ENCODE results near the gene KPNA6.
A peak's percentile ranks its signal among the peaks of the same experiment; 100 is the strongest.

Gene KPNA6

DNA sequence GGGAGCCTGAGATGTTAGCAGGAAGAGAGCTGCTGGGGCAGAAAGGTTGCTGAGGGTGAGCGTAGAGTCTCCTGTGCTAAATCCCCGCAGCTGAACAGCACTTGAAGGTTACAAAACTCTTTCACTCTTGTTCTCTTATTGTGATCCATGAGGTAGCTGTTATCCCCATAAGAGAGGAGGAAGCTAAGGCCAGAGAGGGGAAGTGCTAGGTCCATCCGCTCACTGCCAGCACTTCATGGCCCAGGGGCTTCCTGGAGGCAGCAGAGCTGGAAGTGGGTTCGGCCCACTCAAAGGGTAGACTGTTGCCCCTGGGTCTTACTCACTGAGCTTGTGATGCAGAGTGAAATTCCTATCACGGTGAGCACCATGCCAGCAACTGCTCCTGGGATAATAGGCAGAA is 108.7 kb downstream of the KPNA6 start:
- no peak for DNase-seq (ENCODE audit: low read depth in 2 of 2)

DNA sequence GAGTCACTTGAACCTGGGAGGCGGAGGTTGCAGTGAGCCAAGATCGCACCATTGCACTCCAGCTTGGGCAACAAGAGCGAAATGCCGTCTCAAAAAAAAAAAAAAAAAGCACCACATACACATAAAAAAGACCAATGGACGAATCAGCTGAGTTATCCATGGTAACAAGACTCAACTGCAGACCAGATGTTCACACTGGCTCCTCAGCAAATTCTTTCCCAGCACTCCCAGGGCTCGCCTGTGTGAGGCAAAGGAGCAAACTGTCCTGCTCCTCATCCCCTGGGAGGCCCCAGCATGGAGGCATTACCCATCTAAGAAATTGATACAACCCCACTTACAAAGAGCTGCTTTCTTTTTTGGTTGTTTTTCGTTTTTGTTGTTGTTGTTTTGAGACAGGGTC is 111.2 kb downstream of the KPNA6 start:
- no peak for DNase-seq (ENCODE audit: low read depth in 2 of 2)

DNA sequence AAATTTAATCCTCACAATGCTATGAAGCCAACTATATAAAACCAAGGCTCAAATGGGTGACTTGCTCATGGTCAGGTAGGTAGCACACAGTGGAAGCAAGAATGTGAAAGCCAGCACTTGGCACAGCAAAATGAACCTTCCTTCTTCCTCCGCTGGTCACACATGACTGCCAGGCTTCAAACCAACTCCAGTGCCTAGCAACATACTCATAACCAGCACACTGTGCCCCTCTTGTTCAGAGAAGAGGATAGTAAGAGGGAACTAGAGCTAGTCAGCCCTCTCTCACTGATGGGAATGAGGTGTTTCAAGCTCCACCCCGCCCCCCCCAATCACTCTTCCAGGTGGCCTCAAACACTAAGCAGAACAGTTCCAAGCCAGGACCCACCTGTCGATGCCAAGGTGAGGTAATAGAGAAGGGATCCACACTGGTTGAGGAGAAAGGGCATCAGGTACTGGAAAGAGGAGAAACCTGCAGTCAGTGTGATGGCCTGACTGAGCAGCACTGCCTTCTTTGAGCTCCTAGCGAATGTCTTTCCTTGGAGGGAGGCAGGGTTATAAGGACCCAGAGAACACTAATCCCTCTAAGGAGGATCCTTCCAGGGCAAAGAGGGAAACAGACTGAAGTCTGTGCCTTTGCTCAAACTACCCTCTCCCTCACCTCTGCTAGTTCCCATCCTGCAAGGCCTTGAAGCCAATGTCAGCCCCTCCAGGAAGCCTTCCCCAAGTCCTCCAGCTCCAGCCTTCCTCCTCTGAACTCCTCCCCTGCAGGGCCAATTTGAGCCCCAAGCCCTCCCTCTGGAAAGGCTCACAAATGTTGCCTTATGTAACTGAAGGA is 113.1 kb downstream of the KPNA6 start:
- no peak for DNase-seq (ENCODE audit: low read depth in 2 of 2)

GRCh38 chr1:32221581-32221979 is 113.7 kb downstream of the KPNA6 start:
- no peak for DNase-seq (ENCODE audit: low read depth in 2 of 2)

DNA sequence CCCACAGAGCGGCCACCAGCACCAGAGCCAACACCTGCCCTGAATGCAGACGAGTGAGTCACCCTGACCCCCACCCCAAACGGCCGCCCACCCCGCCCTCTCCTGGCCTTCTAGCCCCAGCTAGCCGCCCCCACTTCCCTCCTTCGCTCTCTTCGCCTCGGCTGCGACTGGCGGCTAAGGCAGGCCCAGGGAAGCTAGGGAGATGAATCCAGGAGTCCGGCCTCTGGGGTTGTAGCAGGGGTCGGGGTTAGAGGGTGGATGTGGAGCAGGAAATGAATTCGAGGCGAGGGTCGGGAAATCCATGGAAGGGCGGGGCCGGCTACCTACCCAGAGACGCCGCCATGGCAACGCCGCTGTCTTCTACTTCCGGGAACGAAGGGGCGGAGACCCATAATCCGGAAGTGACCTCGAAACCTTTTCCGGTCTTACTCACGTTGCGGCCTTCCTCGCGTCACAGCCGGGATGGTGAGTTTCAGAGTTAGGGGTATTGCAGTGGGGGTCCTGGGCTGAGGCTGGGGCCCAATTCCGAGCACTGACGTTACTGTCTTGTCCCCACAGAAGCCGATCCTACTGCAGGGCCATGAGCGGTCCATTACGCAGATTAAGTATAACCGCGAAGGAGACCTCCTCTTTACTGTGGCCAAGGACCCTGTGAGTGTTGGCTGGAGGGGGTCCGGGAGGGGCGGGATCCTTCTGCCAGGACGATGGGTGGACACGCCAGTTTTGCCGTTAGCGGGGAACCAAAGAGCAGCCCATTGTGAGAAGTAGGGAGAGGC is 114.3 kb downstream of the KPNA6 start, which contains the start of the genes EIF3I and TMEM234:
Gene EIF3I (plus strand): TSS at position 428 of the 776 bp plus-strand sequence. CDS start 35 bp downstream, at position 463.
Gene TMEM234 (minus strand): TSS at position 374 of the 776 bp plus-strand sequence. CDS start 31 bp downstream, at position 343.
- DNase-seq (ENCODE audit: low read depth in 2 of 2), result peak; percentile 84 to 87

DNA sequence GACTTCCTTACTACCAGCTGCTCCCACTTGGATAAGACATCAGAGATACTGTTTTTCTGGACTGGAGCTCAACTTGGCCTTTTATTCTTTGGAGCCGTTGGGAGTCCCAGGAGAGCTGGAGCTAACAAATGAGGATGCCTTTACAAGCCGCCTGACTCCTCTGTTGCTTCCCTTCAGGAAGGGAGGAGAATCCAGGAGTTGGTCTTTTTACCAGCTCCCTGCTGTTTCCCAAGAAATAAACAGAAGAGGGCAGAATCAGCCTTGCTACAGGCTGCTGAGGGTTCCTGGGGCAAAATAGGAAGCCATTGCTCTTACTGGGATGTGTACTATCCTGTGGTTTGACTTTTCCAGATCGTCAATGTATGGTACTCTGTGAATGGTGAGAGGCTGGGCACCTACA is 115.8 kb downstream of the KPNA6 start:
- no peak for DNase-seq (ENCODE audit: low read depth in 2 of 2)

GRCh38 chr1:32224285-32224684 is 116.4 kb downstream of the KPNA6 start:
- DNase-seq (ENCODE audit: low read depth in 2 of 2), result no peak

Data from stimulated activated CD8-positive, alpha-beta memory T cell treated with anti-CD3 and anti-CD28 coated beads, Interleukin-15, amount 100 ng/mL, for 48 hours (primary cell).